ENCODE measurements around the gene METTL1.

- TF ChIP-seq CTCF (IDR thresholded peaks at IDR 0.05) (no peak), POLR2A (IDR thresholded peaks at IDR 0.05) (no peak), EP300 (IDR thresholded peaks at IDR 0.05) (no peak)
These were observed 9.4 kb downstream of the METTL1 start for GRCh38 chr12:57762463-57762862.

All from sigmoid colon (tissue), 4 donors.